H1 (cell line): ENCODE data around the gene ZNF561. TPM values are rescaled to one million over a fixed set of nuclear protein-coding genes. Genes with fewer than 3 reads are reported as not detected.

Source experiments
- CTCF ChIA-PET: fragments of 300-600 bp; sonication (Branson Sonifier 250); formaldehyde crosslinking; loops from one replicate; lab custom pipeline; 2021; ENCODE audit not compliant: partially characterized antibody; lab: Charles Lee
- POLR2A ChIA-PET: fragments of 300-600 bp; sonication (Branson Sonifier 250); formaldehyde crosslinking; loops from one replicate; lab custom pipeline; 2021; ENCODE audit warnings: inconsistent platforms; ENCODE audit not compliant: partially characterized antibody; lab: Charles Lee
- DNase-seq, 2 experiments: peaks; one replicate each; pipeline versions ENCODE4 v3.0.0 to v3.0.0-alpha.2; 2010 to 2022; ENCODE audit warnings: low spot score in 2 of 2, low read depth in 1 of 2, mixed read lengths in 1 of 2
- FAIRE-seq: peaks from 2 replicates; lab custom pipeline; 2011; peaks lifted over from hg19 to GRCh38; lab: Jason Lieb, UNC
- H2AFZ ChIP-seq: 2 replicates; pipeline ENCODE4 v1.8.1; 2012; ENCODE audit warnings: low read length, inconsistent platforms
- H2AK5ac ChIP-seq: 2 replicates; pipeline ENCODE4 v1.6.1; 2013; ENCODE audit warnings: low read depth, low read length
- H2BK120ac ChIP-seq: replicated peaks from 2 replicates; pipeline ENCODE3; 2013; ENCODE audit warnings: low read depth, low read length, inconsistent platforms
- H2BK12ac ChIP-seq: 2 replicates; pipeline ENCODE4 v1.6.1; 2013; ENCODE audit warnings: low read depth, low read length
- H2BK15ac ChIP-seq: 2 replicates; pipeline ENCODE4 v1.6.1; 2013; ENCODE audit warnings: low read length
- H2BK20ac ChIP-seq: 2 replicates; pipeline ENCODE4 v1.6.1; 2013; ENCODE audit warnings: low read length
- H2BK5ac ChIP-seq: 2 replicates; pipeline ENCODE4 v1.6.1; 2013; ENCODE audit warnings: low read depth, low read length
- H3K14ac ChIP-seq: 2 replicates; pipeline ENCODE4 v1.6.1; 2013; ENCODE audit warnings: inconsistent platforms; ENCODE audit not compliant: insufficient read length
- H3K18ac ChIP-seq: 2 replicates; pipeline ENCODE4 v1.6.1; 2013; ENCODE audit warnings: low read length; ENCODE audit errors: extremely low read depth
- H3K23ac ChIP-seq: 2 replicates; pipeline ENCODE4 v1.6.1; 2013; ENCODE audit warnings: inconsistent platforms; ENCODE audit not compliant: insufficient read length
- H3K23me2 ChIP-seq: 2 replicates; pipeline ENCODE4 v1.6.1; 2013; ENCODE audit warnings: low read depth, low read length
- H3K27ac ChIP-seq: 2 replicates; pipeline ENCODE4 v1.6.1; 2011; ENCODE audit warnings: low read depth, low read length, inconsistent platforms
- H3K27me3 ChIP-seq, 4 experiments: replicated peaks in 1 of 4; 1 replicate in 1 of 4; 2 replicates in 3 of 4; pipeline versions ENCODE4 v1.6.1 to v1.8.1; 2011 to 2013; ENCODE audit warnings: low read length in 3 of 4, mild to moderate bottlenecking in 3 of 4, inconsistent platforms in 2 of 4, mixed read lengths in 2 of 4, moderate library complexity in 1 of 4; ENCODE audit not compliant: control insufficient read depth in 3 of 4, insufficient read depth in 3 of 4; ENCODE audit errors: extremely low read depth in 1 of 4
- H3K36me3 ChIP-seq, 4 experiments: 2 replicates each; pipeline versions ENCODE4 v1.6.1 to v1.8.1; 2011 to 2013; ENCODE audit warnings: mild to moderate bottlenecking in 4 of 4, low read length in 3 of 4, moderate library complexity in 2 of 4, control low read depth in 1 of 4, inconsistent platforms in 1 of 4; ENCODE audit not compliant: insufficient read depth in 4 of 4, control insufficient read depth in 2 of 4
- H3K4ac ChIP-seq: replicated peaks from 2 replicates; pipeline ENCODE3; 2013; ENCODE audit warnings: low read length, low read depth, mixed read lengths, inconsistent platforms; ENCODE audit not compliant: insufficient read length
- H3K4me1 ChIP-seq, 4 experiments: replicated peaks in 1 of 4; 1 replicate in 1 of 4; 2 replicates in 3 of 4; pipeline versions ENCODE4 v1.6.1 to v1.8.1; 2011 to 2013; ENCODE audit warnings: low read length in 3 of 4, inconsistent platforms in 2 of 4, mixed read lengths in 1 of 4; ENCODE audit not compliant: insufficient read depth in 4 of 4, control insufficient read depth in 3 of 4
- H3K4me2 ChIP-seq, 2 experiments: 2 replicates each; pipeline versions ENCODE4 v1.6.1 to v1.8.1; 2011 to 2013; ENCODE audit warnings: low read depth in 2 of 2, low read length in 2 of 2, control low read depth in 1 of 2, inconsistent platforms in 1 of 2, mild to moderate bottlenecking in 1 of 2; ENCODE audit not compliant: insufficient read depth in 1 of 2
- H3K4me3 ChIP-seq, 4 experiments: fragments of 200-600, 300-600 bp in 1 of 4; sonication (generic), shearing (Covaris generic), sonication (Bioruptor Twin) in 1 of 4; 2 replicates each; pipeline versions ENCODE4 v1.5.1 to v1.8.1; 2011 to 2016; ENCODE audit warnings: low read length in 4 of 4, low read depth in 3 of 4, control low read depth in 2 of 4, inconsistent platforms in 2 of 4, mild to moderate bottlenecking in 2 of 4, mixed read lengths in 1 of 4, moderate library complexity in 1 of 4; ENCODE audit not compliant: insufficient read depth in 2 of 4; ENCODE audit errors: extremely low read depth in 1 of 4
- H3K56ac ChIP-seq: replicated peaks from 2 replicates; pipeline ENCODE3; 2013; ENCODE audit warnings: low read depth, mild to moderate bottlenecking, mixed read lengths, low read length, inconsistent platforms; ENCODE audit not compliant: insufficient read length
- H3K79me1 ChIP-seq: 2 replicates; pipeline ENCODE4 v1.6.1; 2013; ENCODE audit warnings: low read depth, low read length, control low read depth
- H3K79me2 ChIP-seq, 2 experiments: 2 replicates each; pipeline versions ENCODE4 v1.6.1 to v1.8.1; 2012 to 2013; ENCODE audit warnings: low read length in 2 of 2, mild to moderate bottlenecking in 2 of 2, inconsistent platforms in 1 of 2; ENCODE audit not compliant: insufficient read depth in 2 of 2, control insufficient read depth in 1 of 2
- H3K9ac ChIP-seq, 4 experiments: replicated peaks in 1 of 4; 1 replicate in 1 of 4; 2 replicates in 3 of 4; pipeline versions ENCODE4 v1.6.1 to v1.8.1; 2011 to 2013; ENCODE audit warnings: low read depth in 3 of 4, low read length in 3 of 4, control low read depth in 2 of 4, mild to moderate bottlenecking in 2 of 4, moderate library complexity in 2 of 4, inconsistent platforms in 1 of 4; ENCODE audit errors: extremely low read depth in 1 of 4
- H3K9me3 ChIP-seq, 2 experiments: 2 replicates each; pipeline versions ENCODE4 v1.6.1 to v1.8.1; 2012 to 2013; ENCODE audit warnings: mild to moderate bottlenecking in 2 of 2, moderate library complexity in 2 of 2, control low read depth in 1 of 2, inconsistent platforms in 1 of 2, low read depth in 1 of 2, low read length in 1 of 2, mixed read lengths in 1 of 2; ENCODE audit not compliant: insufficient read depth in 2 of 2
- H4K20me1 ChIP-seq, 2 experiments: replicated peaks in 1 of 2; 2 replicates each; pipeline versions ENCODE3 to v1.8.1; 2011 to 2013; ENCODE audit warnings: inconsistent platforms in 2 of 2, low read length in 2 of 2, mild to moderate bottlenecking in 1 of 2; ENCODE audit not compliant: insufficient read depth in 2 of 2, control insufficient read depth in 1 of 2
- H4K5ac ChIP-seq: 2 replicates; pipeline ENCODE4 v1.6.1; 2013; ENCODE audit warnings: low read length, low read depth, mixed read lengths, inconsistent platforms; ENCODE audit not compliant: insufficient read length
- H4K8ac ChIP-seq: 2 replicates; pipeline ENCODE4 v1.8.0; 2013; ENCODE audit warnings: mild to moderate bottlenecking, moderate library complexity, low read length, inconsistent platforms; ENCODE audit not compliant: insufficient read depth; ENCODE audit errors: extremely low read depth
- H4K91ac ChIP-seq: replicated peaks from 2 replicates; pipeline ENCODE3; 2013; ENCODE audit warnings: low read length, mixed read lengths, inconsistent platforms; ENCODE audit not compliant: insufficient read length
- BRCA1 ChIP-seq: IDR thresholded peaks from 2 replicates; pipeline ENCODE4 v1.6.1; 2012; ENCODE audit warnings: low read depth, low read length, improper control_type of control experiment
- CBX8 ChIP-seq: fragments of 300-800, 300-1000 bp; sonication (generic); IDR thresholded peaks from 2 replicates; pipeline ENCODE4 v1.7.1; 2016; ENCODE audit warnings: low read depth, low read length, borderline replicate concordance
- EP300 ChIP-seq, 2 experiments: IDR thresholded peaks; 1 replicate in 1 of 2; 2 replicates in 1 of 2; pipeline ENCODE4 v1.6.1; 2011 to 2012; ENCODE audit warnings: low read depth in 2 of 2, low read length in 2 of 2, mild to moderate bottlenecking in 2 of 2, borderline replicate concordance in 1 of 2, inconsistent platforms in 1 of 2, moderate library complexity in 1 of 2
- JUND ChIP-seq: IDR thresholded peaks from 2 replicates; pipeline ENCODE4 v1.6.1; 2011; ENCODE audit warnings: mild to moderate bottlenecking, improper control_type of control experiment, low read length
- KDM4A ChIP-seq: IDR thresholded peaks from one replicate; pipeline ENCODE4 v1.7.1; 2012; ENCODE audit warnings: low read depth, mild to moderate bottlenecking, moderate library complexity, low read length, inconsistent platforms; ENCODE audit not compliant: severe bottlenecking
- MAFK ChIP-seq: IDR thresholded peaks from 2 replicates; pipeline ENCODE4 v1.6.1; 2012; ENCODE audit warnings: low read depth, mild to moderate bottlenecking, improper control_type of control experiment, low read length
- RAD21 ChIP-seq, 2 experiments: IDR thresholded peaks in 1 of 2; conservative IDR thresholded peaks in 1 of 2; 2 replicates each; pipeline ENCODE4 v1.6.1; 2011; ENCODE audit warnings: low read depth in 2 of 2, low read length in 2 of 2, improper control_type of control experiment in 1 of 2, inconsistent platforms in 1 of 2, mild to moderate bottlenecking in 1 of 2, moderate library complexity in 1 of 2
- SIN3A ChIP-seq, 2 experiments: IDR thresholded peaks in 1 of 2; conservative IDR thresholded peaks in 1 of 2; 2 replicates each; pipeline ENCODE4 v1.6.1; 2011 to 2012; ENCODE audit warnings: low read length in 2 of 2, improper control_type of control experiment in 1 of 2, low read depth in 1 of 2, mild to moderate bottlenecking in 1 of 2
- SP1 ChIP-seq: IDR thresholded peaks from 2 replicates; pipeline ENCODE4 v1.6.1; 2011; ENCODE audit warnings: low read depth, low read length
- TAF1 ChIP-seq: IDR thresholded peaks from 2 replicates; pipeline ENCODE4 v1.6.1; 2011; ENCODE audit warnings: mild to moderate bottlenecking, low read depth, low read length
- WGBS, 2 experiments: shearing (Covaris generic) in 1 of 2; methylation state at CpG; one replicate each; pipeline versions ENCODE4 v1.1.6 to v1.1.7; 2013 to 2015; ENCODE audit warnings: low lambda C conversion rate in 2 of 2, mixed read lengths in 2 of 2, inconsistent platforms in 1 of 2, low coverage in 1 of 2, missing lambda C conversion rate in 1 of 2; ENCODE audit not compliant: insufficient replicate concordance in 2 of 2, insufficient coverage in 1 of 2, insufficient read length in 1 of 2; ENCODE audit errors: extremely low coverage in 1 of 2, missing lambda C conversion rate in 1 of 2; 5-methylcytosine and 5-hydroxymethylcytosine counted together
- polyA plus RNA-seq, 7 experiments: library from polyadenylated mRNA; depleted of rRNA in 3 of 7; stranded (reverse) in 5 of 7; unstranded in 2 of 7; fragments of >200 nt in 5 of 7; fragments of 200-250 nt in 2 of 7; gene quantifications; 1 replicate in 5 of 7; 2 replicates in 1 of 7; 4 replicates in 1 of 7; pipeline versions ENCODE4 v1.2.1 to v1.2.3, GENCODE V29; 2011 to 2013; ENCODE audit warnings: missing spikeins in 2 of 7, mixed read lengths in 2 of 7
- total RNA-seq: library from RNA; stranded (reverse); fragmentation: NEBNext Ultra II Directional; extraction: Animal tissue kit (Norgen Biotek cat#: 25700); gene quantifications from 2 replicates; pipeline ENCODE4 v1.2.1, GENCODE V29; 2021
- TF ChIP-seq, protein P1 (sequence below), 3 experiments: IDR thresholded peaks; 1 replicate in 2 of 3; 2 replicates in 1 of 3; pipeline versions ENCODE4 v1.5.1 to v1.6.1; 2011; ENCODE audit warnings: low read length in 3 of 3, mild to moderate bottlenecking in 3 of 3, inconsistent platforms in 2 of 3, low read depth in 1 of 3, moderate library complexity in 1 of 3; ENCODE audit not compliant: insufficient read depth in 1 of 3; ENCODE audit errors: control extremely low read depth in 1 of 3

Gene ZNF561
- total and polyA plus RNA-seq, 2 of the 8 experiments (the other 6 are each of a cell fraction or from before 2014, with no cell fraction given): 28.6 to 64.7 TPM

DNA sequence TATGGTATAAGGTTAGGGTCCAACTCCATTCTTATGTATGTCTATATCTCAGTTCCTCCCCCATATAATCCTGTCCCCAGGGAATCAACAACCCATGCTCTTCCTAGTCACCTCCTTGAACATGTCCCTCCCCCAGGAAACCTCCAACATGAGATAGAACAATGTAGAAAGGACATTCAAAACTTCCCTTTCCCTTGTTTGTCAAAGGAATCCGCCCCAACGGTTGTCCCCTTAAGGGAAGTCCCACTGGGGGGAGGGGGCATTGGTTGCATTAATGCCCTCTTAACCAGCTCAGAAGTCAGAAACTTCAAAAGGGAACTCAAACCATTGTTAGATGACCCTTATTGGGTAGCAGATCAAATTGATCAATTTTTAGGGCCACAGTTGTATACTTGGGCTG lies 6.8 kb upstream of the ZNF561 start:
- no peak overlapping the region for H2AK5ac ChIP-seq
- no peak overlapping the region for H3K4ac ChIP-seq
- no peak for FAIRE-seq
- peaks cover 0 to 2% (median 0%) of the 10 kb centered on the region in 4 experiments; a peak in 2 of 7 replicates for H3K4me1 ChIP-seq
- H4K91ac ChIP-seq: no peak overlapping the region
- H3K18ac ChIP-seq: no peak overlapping the region
- H2BK5ac ChIP-seq: no peak overlapping the region
- H4K20me1 ChIP-seq: no peaks in the 10 kb centered on the region
- no peak overlapping the region for H3K23ac ChIP-seq
- no peak overlapping the region for H2BK20ac ChIP-seq
- no peaks in the 10 kb centered on the region for H3K27me3 ChIP-seq
- H2BK120ac ChIP-seq: no peak overlapping the region
- no peaks in the 10 kb centered on the region; a peak in 1 of 4 replicates for H3K79me2 ChIP-seq
- no peak overlapping the region for H3K56ac ChIP-seq
- no peak overlapping the region for H3K9ac ChIP-seq
- H4K5ac ChIP-seq: no peak overlapping the region
- DNase-seq: no peak
- no peak overlapping the region for H3K4me3 ChIP-seq
- no peak overlapping the region for H3K27ac ChIP-seq
- H2AFZ ChIP-seq: no peak overlapping the region
- H2BK15ac ChIP-seq: no peak overlapping the region
- no peak overlapping the region for H3K4me2 ChIP-seq
- no peak overlapping the region for H3K14ac ChIP-seq
- no peaks in the 10 kb centered on the region for H3K79me1 ChIP-seq
- no peaks in the 10 kb centered on the region for H3K9me3 ChIP-seq
- H2BK12ac ChIP-seq: no peak overlapping the region
- no peaks in the 10 kb centered on the region for H3K23me2 ChIP-seq
- ChIA-PET POLR2A (interaction anchor here (0.6 to 1.2 kb wide), 3 partner anchors 10 to 194 kb away, joined by 3 to 4 read pairs (median 3); no protein-coding TSS in a partner anchor), CTCF (interaction anchor here (0.9 to 1.7 kb wide), 4 partner anchors 9 to 197 kb away, joined by 3 read pairs; no protein-coding TSS in a partner anchor)
- H3K36me3 ChIP-seq: peaks cover 0 to 8% (median 7%) of the 10 kb centered on the region in 4 experiments; a peak in 5 of 8 replicates
- no peak overlapping the region for H4K8ac ChIP-seq
- 92% methylated on average over 2 of the region's 2 CpGs; no CpG with 5 or more reads in 1 of the 2 experiments for WGBS, 2 experiments
- TF ChIP-seq TAF1 (no peak), SIN3A (conservative IDR thresholded peaks at IDR 0.05 in 1 of 2, IDR thresholded peaks at IDR 0.05 in 1 of 2; ENCODE audit: low read depth in 1 of 2, low read length in 2 of 2) (no peak), EP300 (IDR thresholded peaks at IDR 0.05; ENCODE audit: borderline replicate concordance in 1 of 2, low read depth in 2 of 2, low read length in 2 of 2) (no peak), SP1 (no peak), CBX8 (no peak), KDM4A (no peak), JUND (no peak), MAFK (no peak), RAD21 (IDR thresholded peaks at IDR 0.05 in 1 of 2, conservative IDR thresholded peaks at IDR 0.05 in 1 of 2; ENCODE audit: low read depth in 2 of 2, low read length in 2 of 2) (no peak), BRCA1 (no peak)
- TF ChIP-seq, protein P1, sequence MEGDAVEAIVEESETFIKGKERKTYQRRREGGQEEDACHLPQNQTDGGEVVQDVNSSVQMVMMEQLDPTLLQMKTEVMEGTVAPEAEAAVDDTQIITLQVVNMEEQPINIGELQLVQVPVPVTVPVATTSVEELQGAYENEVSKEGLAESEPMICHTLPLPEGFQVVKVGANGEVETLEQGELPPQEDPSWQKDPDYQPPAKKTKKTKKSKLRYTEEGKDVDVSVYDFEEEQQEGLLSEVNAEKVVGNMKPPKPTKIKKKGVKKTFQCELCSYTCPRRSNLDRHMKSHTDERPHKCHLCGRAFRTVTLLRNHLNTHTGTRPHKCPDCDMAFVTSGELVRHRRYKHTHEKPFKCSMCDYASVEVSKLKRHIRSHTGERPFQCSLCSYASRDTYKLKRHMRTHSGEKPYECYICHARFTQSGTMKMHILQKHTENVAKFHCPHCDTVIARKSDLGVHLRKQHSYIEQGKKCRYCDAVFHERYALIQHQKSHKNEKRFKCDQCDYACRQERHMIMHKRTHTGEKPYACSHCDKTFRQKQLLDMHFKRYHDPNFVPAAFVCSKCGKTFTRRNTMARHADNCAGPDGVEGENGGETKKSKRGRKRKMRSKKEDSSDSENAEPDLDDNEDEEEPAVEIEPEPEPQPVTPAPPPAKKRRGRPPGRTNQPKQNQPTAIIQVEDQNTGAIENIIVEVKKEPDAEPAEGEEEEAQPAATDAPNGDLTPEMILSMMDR (IDR thresholded peaks at IDR 0.05; ENCODE audit: control extremely low read depth in 1 of 3, insufficient read depth in 1 of 3, low read depth in 1 of 3, low read length in 3 of 3): no peak
